Stimulated activated CD4-positive, alpha-beta T cell treated with anti-CD3 and anti-CD28 coated beads, TNF-alpha, amount 100 ng/mL, for 4 hours (primary cell): Measurements from ENCODE around the gene PRKAR2B.
"Not testable (repeated sequence)": the region's sequence is repeated elsewhere in the genome, so short reads cannot be mapped to it uniquely, and the experiment has no call there.

Experiments
- DNase-seq, 3 experiments: peaks; one replicate each; pipeline ENCODE4 v3.0.0-alpha.2; 2020; ENCODE audit warnings: low read depth in 3 of 3

Gene PRKAR2B

DNA sequence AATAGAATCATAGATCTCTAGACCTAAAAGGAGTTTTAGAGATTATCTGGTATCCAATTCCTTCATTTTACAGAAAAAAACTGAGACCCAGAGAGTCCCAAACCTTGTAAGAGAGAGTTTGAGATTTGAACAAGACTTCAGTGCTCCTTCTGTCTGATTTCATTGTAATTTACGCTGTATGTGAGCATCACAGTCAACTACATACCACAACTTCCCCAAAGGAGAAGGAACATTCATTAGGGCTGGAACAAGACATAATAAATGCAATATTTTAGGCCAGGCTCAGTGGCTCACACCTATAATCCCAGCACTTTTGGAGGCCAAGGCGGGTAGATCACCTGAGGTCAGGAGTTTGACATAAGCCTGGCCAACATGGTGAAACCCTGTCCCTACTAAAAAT lies 17.3 kb upstream of the PRKAR2B start:
- DNase-seq: no peak

DNA sequence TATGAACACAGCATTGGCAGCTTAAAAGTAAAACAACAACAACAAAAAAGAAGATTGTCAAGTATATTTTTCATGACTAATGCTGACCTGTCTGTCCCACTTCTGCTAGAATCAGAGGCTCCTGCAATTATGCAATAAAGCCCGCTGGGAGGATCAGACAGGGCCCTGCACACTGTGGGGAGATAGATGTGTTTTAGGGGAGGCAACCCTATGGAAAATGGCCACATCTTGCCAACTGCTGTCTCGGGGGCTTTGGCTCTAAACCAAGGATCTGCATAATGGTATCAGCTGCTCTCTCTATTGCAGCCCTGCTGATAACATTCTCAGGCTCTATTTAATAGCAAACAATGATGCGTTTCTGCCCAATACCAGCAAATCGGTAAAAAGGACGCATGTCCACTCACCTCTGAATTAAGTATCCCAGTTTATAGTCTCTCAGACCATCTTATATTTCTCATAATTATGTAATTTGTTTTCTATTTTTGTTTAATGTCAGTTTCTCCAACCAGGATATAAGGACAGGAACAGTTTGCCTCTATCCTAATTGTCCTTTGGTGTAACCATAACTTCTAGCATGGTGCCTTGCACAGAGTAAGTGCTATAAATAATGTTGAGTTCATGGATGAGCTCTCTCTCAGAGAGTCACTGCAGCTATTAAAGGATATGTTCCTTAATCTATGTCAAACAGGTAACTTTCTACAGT lies 15.3 kb upstream of the PRKAR2B start:
- no peak for DNase-seq

DNA sequence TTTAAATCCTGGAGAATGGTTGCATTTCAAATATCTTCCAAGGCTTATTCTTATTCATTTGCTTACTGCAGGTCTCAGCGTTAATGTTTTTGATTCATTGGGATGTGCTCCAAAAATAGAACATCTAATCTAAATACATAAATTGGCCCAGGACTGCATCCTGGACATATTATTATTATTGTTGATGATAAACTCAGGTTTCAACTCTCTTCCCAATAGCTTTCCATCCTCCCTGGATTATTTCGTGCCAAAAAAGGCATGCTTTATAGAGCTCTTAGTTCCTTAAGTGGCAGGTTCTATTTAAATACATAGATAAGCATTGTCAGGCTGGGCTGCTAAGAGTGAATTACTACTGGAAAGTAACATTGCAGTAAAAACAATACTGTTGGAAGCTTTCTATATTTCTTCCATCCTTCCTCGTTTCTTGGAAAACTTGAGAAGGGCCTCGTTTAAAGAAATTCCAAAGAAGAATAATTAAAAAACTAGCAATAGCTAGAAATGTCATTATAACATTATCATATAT lies 14.7 kb upstream of the PRKAR2B start:
- no peak for DNase-seq

DNA sequence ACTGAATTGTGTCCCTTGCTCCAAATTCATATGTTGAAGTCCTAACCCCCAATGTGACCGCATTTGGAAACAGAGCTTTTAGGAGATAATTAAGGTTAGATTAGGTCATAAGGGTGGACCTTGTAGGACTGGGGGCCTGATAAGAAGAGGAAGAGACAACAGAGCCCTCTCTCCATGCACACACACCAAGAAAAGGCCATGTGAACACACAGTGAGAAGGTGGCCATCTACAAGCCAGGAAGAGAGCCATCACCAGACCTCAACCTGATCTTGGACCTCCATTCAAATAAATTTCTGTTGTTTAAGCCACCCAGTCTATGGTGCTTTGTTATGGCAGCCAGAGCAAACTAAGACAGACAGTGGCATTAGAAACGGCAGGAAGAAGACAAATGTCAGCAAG lies 12.5 kb upstream of the PRKAR2B start:
- DNase-seq: no peak

DNA sequence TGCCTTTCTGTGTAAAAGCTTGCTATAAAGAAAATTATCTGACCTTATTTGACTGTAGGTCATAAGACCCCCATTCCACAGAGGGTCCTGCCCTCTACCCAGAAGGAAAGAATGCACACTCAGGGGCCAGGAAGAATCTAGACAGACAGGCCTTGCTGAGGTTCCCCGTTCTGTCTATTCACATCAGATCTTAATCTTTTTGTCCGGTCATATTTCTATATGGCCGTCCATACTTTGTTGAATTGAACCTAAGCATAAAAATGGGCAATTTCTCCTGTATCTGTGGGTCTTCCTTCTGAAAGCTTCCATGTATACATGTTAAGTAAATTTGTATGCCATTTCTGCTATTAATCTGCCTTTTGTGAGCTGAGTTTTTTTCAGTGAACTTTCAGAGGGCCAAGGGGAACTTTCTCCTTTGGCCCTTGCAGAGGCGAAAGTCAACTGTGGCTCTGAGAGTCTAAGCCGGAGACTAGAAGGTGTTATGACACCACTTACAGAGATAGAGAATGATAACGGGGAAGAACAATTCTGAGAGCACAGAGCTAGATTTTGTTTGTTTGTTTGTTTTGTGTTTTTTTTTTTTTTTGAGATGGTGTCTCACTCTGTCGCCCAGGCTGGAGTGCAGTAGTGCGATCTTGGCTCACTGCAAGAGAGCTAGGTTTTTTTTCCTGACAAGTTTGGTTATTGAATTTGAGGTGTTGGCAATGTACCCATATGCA lies 11.6 kb upstream of the PRKAR2B start:
- no peak for DNase-seq

DNA sequence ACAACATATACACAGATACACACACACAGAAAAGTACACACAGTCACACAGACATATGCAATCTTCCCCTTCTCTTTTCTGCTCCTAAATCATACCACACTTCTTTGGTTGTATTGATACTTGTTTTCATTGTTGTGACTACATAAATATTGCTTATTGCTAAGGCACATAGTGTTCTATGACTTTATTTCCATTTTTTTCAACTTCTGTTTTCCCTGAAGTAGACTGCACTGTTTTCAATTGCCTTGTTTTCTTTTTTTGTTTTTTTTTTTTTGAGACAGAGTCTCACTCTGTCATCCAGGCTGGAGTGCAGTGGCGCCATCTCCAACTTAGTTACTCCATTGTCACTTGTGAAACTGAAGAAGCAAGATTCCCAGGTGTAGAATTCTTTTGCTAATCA lies 10.0 kb upstream of the PRKAR2B start:
- DNase-seq: no peak

- no peak for DNase-seq
Observed at GRCh38 chr7:107035446-107035845, 9.1 kb upstream of the PRKAR2B start.

DNA sequence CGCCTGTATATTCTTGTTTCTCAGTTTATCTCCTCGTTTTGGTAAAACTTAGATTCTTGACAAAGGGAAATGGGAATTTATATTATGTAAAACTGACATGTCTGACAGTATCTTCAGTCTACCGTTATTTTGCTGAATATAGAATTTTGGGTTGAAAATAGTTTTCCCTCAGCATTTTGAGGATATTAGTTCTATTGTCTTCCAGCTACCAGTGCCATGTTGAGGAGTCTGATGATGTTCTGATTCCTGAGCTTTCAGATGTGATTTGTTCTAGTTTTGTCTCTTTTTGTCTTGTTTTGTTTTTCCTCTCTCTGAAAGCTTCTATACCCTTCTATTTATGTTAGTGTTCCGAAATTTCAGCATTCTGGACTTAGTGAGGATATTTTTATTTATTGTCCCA lies 8.0 kb upstream of the PRKAR2B start:
- no peak for DNase-seq

GRCh38 chr7:107037717-107038603 lies 6.5 kb upstream of the PRKAR2B start:
- no peak for DNase-seq

DNA sequence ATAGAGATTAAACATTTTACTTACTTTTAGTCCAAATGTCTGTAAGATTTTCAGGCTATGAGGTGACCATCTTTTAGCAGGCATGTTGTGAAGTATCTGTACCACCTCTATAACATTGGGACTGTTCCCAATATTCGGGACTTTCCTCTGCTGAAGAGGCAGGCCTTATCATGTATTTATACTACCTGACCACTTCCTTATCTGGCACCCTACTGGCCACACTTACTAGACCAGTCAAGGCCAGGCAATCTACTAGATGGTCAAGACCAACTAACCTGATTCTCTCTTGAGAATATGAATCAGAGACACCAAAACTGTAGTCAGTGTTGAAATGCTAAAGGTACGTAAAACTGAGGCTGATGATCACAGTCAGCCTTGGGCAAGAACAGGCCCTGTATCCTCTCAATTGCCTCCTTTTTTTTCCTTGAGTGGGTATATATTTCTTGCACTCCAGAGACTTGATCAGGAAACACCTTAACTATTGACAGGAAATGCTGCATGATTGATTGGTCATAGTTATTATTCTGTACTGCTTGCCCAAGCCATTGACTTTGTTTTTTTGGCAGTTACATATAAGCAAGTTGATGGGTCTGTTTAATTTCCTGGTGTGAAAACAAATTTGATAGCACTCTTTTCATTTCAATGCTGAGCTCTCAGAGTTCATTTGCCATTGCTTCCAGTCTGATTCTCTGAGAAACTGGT lies 5.2 kb upstream of the PRKAR2B start:
- no peak for DNase-seq

- DNase-seq: no peak
Observed at GRCh38 chr7:107041097-107041496, 3.4 kb upstream of the PRKAR2B start.

- DNase-seq: not testable (repeated sequence)
Observed at GRCh38 chr7:107041764-107042163, 2.7 kb upstream of the PRKAR2B start.

- not testable (repeated sequence) for DNase-seq
Observed at GRCh38 chr7:107042326-107042910, 2.1 kb upstream of the PRKAR2B start.

- DNase-seq: no peak
Observed at GRCh38 chr7:107043491-107043890, 1.0 kb upstream of the PRKAR2B start.

GRCh38 chr7:107043921-107044346 lies 571 bp upstream of the PRKAR2B start:
- DNase-seq: no peak

- DNase-seq: no peak
Observed at GRCh38 chr7:107045195-107045960, 873 bp downstream of the PRKAR2B start.

DNA sequence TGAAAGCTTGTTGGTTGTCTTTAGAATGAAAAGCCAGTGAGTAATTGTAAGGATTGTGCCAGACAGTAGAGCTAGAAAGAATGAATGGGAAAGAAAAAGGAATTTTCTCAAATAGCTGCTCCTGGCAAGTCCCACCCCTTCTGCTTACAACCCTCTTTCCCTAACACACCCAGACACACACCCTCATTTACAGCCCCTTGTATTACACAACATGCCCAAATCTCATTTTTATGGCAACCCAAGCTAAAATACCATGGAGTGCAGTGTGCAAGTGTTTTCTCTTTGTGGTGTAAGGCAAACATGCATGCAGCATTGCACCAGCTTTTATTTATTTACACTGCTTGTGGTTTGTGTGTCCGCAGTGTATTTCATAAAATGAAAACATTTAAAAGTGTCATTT lies 1.5 kb downstream of the PRKAR2B start:
- DNase-seq: no peak

DNA sequence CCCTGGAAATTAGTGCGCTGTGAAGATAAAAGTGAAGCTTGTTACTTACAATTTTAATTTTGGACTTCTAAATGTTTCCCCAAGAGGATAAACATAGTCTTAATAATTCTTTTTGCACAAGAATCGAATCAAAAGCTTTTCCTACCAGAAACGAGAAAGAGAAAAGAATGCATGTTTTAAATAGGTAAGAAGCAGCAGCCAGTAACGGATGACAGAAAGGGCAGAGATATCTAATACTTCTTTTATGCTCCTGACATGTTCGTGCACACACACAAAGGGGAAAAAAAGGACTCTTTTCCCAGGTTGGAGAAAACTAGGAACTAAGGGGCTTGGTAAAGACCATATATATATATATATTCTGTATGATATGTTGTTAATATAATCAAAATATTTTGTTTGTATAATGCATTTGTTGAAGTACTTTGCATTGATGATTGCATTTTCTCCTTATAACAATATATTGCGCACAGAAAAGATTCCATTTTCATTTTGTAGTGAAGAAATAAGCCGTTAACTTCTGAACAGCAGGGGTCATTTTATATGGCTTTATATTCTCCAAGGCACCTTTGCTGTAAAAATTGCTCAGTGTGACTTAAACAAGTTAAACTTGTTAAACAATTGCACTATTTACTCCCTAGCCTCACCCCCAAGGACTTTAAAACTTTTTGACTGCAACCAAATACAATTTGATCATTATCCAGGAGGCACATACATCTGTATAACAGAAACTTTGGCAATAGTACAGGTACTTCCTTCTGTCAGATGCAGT lies 2.2 kb downstream of the PRKAR2B start:
- DNase-seq: no peak

GRCh38 chr7:107047902-107048782 lies 3.6 kb downstream of the PRKAR2B start:
- no peak for DNase-seq
